NAMALWA (cell line): Measurements from ENCODE around the gene CDH4.

Experiments used
- DNase-seq: peaks from one replicate; pipeline ENCODE4 v3.0.0-alpha.2; 2015; ENCODE audit warnings: low spot score

CDH4 gene

GRCh38 chr20:61719691-61720347, 467.8 kb downstream of the CDH4 start:
- no peak for DNase-seq

- no peak for DNase-seq
These were observed 468.3 kb downstream of the CDH4 start for GRCh38 chr20:61720348-61720696.

- no peak for DNase-seq
These were observed 470.2 kb downstream of the CDH4 start for GRCh38 chr20:61722146-61722678.

GRCh38 chr20:61723529-61724257, 471.6 kb downstream of the CDH4 start:
- DNase-seq, result no peak

GRCh38 chr20:61724376-61724775, 472.3 kb downstream of the CDH4 start:
- no peak for DNase-seq

- DNase-seq, result no peak
These were observed 473.1 kb downstream of the CDH4 start for GRCh38 chr20:61725145-61725544.

- no peak for DNase-seq
These were observed 473.9 kb downstream of the CDH4 start for GRCh38 chr20:61725966-61726365.

- no peak for DNase-seq
These were observed 474.9 kb downstream of the CDH4 start for GRCh38 chr20:61726979-61727378.

- no peak for DNase-seq
These were observed 475.7 kb downstream of the CDH4 start for GRCh38 chr20:61727761-61728160.

GRCh38 chr20:61728326-61728725, 476.3 kb downstream of the CDH4 start:
- no peak for DNase-seq

GRCh38 chr20:61728786-61729770, 477.0 kb downstream of the CDH4 start:
- no peak for DNase-seq

GRCh38 chr20:61730631-61731362, 478.7 kb downstream of the CDH4 start:
- DNase-seq, result no peak

GRCh38 chr20:61731363-61732181, 479.5 kb downstream of the CDH4 start:
- DNase-seq, result no peak

GRCh38 chr20:61732511-61733210, 480.6 kb downstream of the CDH4 start:
- DNase-seq, result no peak

GRCh38 chr20:61733216-61733615, 481.2 kb downstream of the CDH4 start:
- DNase-seq, result no peak

GRCh38 chr20:61733891-61734732, 482.1 kb downstream of the CDH4 start:
- DNase-seq, result no peak

GRCh38 chr20:61734733-61735502, 482.9 kb downstream of the CDH4 start:
- DNase-seq, result no peak

GRCh38 chr20:61735503-61735785, 483.4 kb downstream of the CDH4 start:
- no peak for DNase-seq
